ENCODE measurements around the gene LCE6A.
A peak's percentile ranks its signal among the peaks of the same experiment; 100 is the strongest.

Gene LCE6A

GRCh38 chr1:152870831-152871730 lies 28.4 kb downstream of the LCE6A start:
- Histone ChIP-seq H3K27ac (no peak overlapping the region), H3K4me3 (no peak overlapping the region)

GRCh38 chr1:152871731-152872126 lies 29.1 kb downstream of the LCE6A start:
- Histone ChIP-seq H3K4me3 (no peak overlapping the region), H3K27ac (no peak overlapping the region)

- Histone ChIP-seq H3K4me3 (no peak overlapping the region), H3K27ac (no peak overlapping the region)
Observed at GRCh38 chr1:152873495-152873894, 30.8 kb downstream of the LCE6A start.

GRCh38 chr1:152876827-152877226 lies 34.2 kb downstream of the LCE6A start:
- H3K4me3 ChIP-seq = no peak overlapping the region

GRCh38 chr1:152878042-152878441 lies 35.4 kb downstream of the LCE6A start, which contains the start of gene SMCP:
SMCP (plus strand) TSS chr1:152878322; CDS start chr1:152884423, 6,101 bp downstream.
- H3K27ac ChIP-seq = peak within 1 kb of the TSS in 1 of 21 experiments; percentile 61

More at GRCh38 chr1:152876827-152877226, 34.2 kb downstream of the LCE6A start:
- H3K27ac ChIP-seq = no peak overlapping the region

GRCh38 chr1:152879559-152880198 lies 37.0 kb downstream of the LCE6A start:
- Histone ChIP-seq H3K4me3 (no peak overlapping the region), H3K27ac (peak overlapping the region in 12 of 21 experiments; percentile 28 to 71 (median 61))

More at GRCh38 chr1:152878042-152878441, 35.4 kb downstream of the LCE6A start, which contains the start of gene SMCP:
- no peak within 1 kb of the TSS for H3K4me3 ChIP-seq

- H3K27ac ChIP-seq = peak overlapping the region in 16 of 21 experiments; percentile 0 to 71 (median 61)
- no peak overlapping the region for H3K4me3 ChIP-seq
Observed at GRCh38 chr1:152880316-152880715, 37.7 kb downstream of the LCE6A start.

- Histone ChIP-seq H3K27ac (peak overlapping the region in 15 of 21 experiments; percentile 0 to 71 (median 61)), H3K4me3 (no peak overlapping the region)
Observed at GRCh38 chr1:152880907-152881306, 38.3 kb downstream of the LCE6A start.

GRCh38 chr1:152884085-152884484 lies 41.4 kb downstream of the LCE6A start:
- peak overlapping the region in 1 of 21 experiments; percentile 11 for H3K27ac ChIP-seq

GRCh38 chr1:152884506-152884905 lies 41.9 kb downstream of the LCE6A start:
- Histone ChIP-seq H3K4me3 (no peak overlapping the region), H3K27ac (peak overlapping the region in 2 of 21 experiments; percentile 11)

More at GRCh38 chr1:152884085-152884484, 41.4 kb downstream of the LCE6A start:
- no peak overlapping the region for H3K4me3 ChIP-seq

GRCh38 chr1:152884966-152885624 lies 42.4 kb downstream of the LCE6A start:
- Histone ChIP-seq H3K4me3 (no peak overlapping the region), H3K27ac (peak overlapping the region in 2 of 21 experiments; percentile 11)

GRCh38 chr1:152886085-152886484 lies 43.4 kb downstream of the LCE6A start:
- no peak overlapping the region for H3K4me3 ChIP-seq
- no peak overlapping the region for H3K27ac ChIP-seq

- no peak overlapping the region for H3K4me3 ChIP-seq
- no peak overlapping the region for H3K27ac ChIP-seq
Observed at GRCh38 chr1:152886758-152887409, 44.2 kb downstream of the LCE6A start.

- no peak overlapping the region for H3K4me3 ChIP-seq
- no peak overlapping the region for H3K27ac ChIP-seq
Observed at GRCh38 chr1:152888126-152888525, 45.5 kb downstream of the LCE6A start.

Measured in skin epidermis (tissue), 12 donors.